IPS-11a (cell line): ENCODE measurements around the gene ABLIM2.

Source experiments
- H3K4me3 ChIP-seq: one replicate; pipeline ENCODE4 v1.5.1; 2013; ENCODE audit warnings: low read depth, low read length, control low read depth

The ABLIM2 gene

GRCh38 chr4:8009710-8010511 is 148.7 kb downstream of the ABLIM2 start:
- H3K4me3 ChIP-seq = no peak overlapping the region

GRCh38 chr4:8009097-8009496 is 149.5 kb downstream of the ABLIM2 start:
- H3K4me3 ChIP-seq = no peak overlapping the region

GRCh38 chr4:8008391-8008790 is 150.2 kb downstream of the ABLIM2 start:
- no peak overlapping the region for H3K4me3 ChIP-seq

GRCh38 chr4:8007581-8007980 is 151.0 kb downstream of the ABLIM2 start:
- no peak overlapping the region for H3K4me3 ChIP-seq

- H3K4me3 ChIP-seq = no peak overlapping the region
These were observed 152.1 kb downstream of the ABLIM2 start for GRCh38 chr4:8006471-8006870.

- no peak overlapping the region for H3K4me3 ChIP-seq
These were observed 152.8 kb downstream of the ABLIM2 start for GRCh38 chr4:8005814-8006215.

- no peak overlapping the region for H3K4me3 ChIP-seq
These were observed 153.4 kb downstream of the ABLIM2 start for GRCh38 chr4:8005033-8005808.

GRCh38 chr4:8004066-8004465 is 154.5 kb downstream of the ABLIM2 start:
- H3K4me3 ChIP-seq = no peak overlapping the region

- H3K4me3 ChIP-seq = no peak overlapping the region
These were observed 155.9 kb downstream of the ABLIM2 start for GRCh38 chr4:8002525-8003309.

GRCh38 chr4:8001564-8002355 is 156.9 kb downstream of the ABLIM2 start:
- H3K4me3 ChIP-seq = no peak overlapping the region

GRCh38 chr4:8000721-8001491 is 157.7 kb downstream of the ABLIM2 start:
- H3K4me3 ChIP-seq = no peak overlapping the region

GRCh38 chr4:8000247-8000646 is 158.4 kb downstream of the ABLIM2 start:
- no peak overlapping the region for H3K4me3 ChIP-seq

- no peak overlapping the region for H3K4me3 ChIP-seq
These were observed 158.9 kb downstream of the ABLIM2 start for GRCh38 chr4:7999695-8000094.

GRCh38 chr4:7999279-7999678 is 159.3 kb downstream of the ABLIM2 start:
- no peak overlapping the region for H3K4me3 ChIP-seq

GRCh38 chr4:7998447-7998846 is 160.2 kb downstream of the ABLIM2 start:
- H3K4me3 ChIP-seq = no peak overlapping the region

- no peak overlapping the region for H3K4me3 ChIP-seq
These were observed 162.7 kb downstream of the ABLIM2 start for GRCh38 chr4:7995866-7996265.

- H3K4me3 ChIP-seq = no peak overlapping the region
These were observed 163.5 kb downstream of the ABLIM2 start for GRCh38 chr4:7995135-7995534.

- no peak overlapping the region for H3K4me3 ChIP-seq
These were observed 164.9 kb downstream of the ABLIM2 start for GRCh38 chr4:7993671-7994070.

GRCh38 chr4:7992846-7993245 is 165.8 kb downstream of the ABLIM2 start:
- no peak overlapping the region for H3K4me3 ChIP-seq
